SIG-M5 (cell line): ENCODE data around the gene FRMD4A.
"Not testable (repeated sequence)": the region's sequence is repeated elsewhere in the genome, so short reads cannot be mapped to it uniquely, and the experiment has no call there.

Source experiments
- DNase-seq: peaks from one replicate; lab custom pipeline; 2025; lab: John Stamatoyannopoulos, UW

The FRMD4A gene

DNA sequence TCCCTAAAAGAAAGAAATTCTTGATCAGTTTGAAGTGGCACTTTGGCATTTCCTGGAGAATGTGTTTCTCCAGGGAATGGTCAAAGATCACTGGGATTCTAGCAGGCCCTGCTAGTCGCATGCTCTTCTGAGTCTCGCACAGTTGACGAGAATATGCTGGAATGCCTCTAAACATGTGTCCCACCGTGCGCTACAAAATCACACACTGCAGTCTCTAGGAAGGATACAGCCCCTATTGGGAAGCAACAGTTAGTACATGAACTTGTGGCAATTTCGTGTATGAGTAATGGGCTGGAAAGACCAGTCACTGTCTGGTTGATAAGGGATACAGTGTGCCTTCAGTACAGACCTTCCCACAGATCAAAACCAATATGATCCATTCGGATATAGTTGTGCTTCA is 486.1 kb downstream of the FRMD4A start:
- DNase-seq = no peak

DNA sequence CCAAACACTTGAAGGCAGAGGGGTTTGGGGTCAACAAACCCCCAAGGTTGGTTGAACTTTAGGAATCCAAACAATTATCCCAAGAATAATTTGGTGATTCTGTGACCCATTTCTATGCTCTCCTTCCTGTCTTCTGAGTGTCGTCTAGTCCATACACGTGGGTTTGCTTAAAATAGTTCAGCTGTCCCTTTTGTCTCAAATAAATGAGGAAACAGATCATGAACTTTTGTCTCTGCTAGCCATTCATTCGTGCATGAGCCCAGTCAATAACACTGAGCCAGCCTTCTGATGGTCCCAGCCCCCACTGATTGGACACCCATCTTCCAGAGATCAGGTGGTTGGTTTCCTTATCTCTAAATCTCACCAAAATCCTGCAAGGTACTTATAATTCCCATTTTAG is 488.6 kb downstream of the FRMD4A start:
- DNase-seq = no peak

DNA sequence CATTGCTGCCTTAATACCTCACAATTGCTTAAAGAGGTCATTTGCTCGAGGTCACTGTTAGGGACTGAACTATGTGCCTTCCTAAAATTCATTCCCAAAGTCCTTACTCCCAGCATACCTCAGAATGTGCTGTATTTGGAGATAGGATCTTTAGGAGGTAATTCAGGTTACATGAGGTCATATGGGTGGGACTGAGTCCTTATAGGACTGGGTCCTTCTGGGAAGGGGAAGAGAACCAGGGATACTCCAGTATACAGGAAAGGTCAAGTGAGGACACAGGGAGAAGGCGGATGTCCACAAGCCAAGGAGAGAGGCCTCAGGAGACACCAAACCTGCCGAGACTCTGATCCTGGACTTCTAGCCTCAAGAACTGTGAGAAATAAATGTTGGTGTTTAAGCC is 490.7 kb downstream of the FRMD4A start:
- no peak for DNase-seq

DNA sequence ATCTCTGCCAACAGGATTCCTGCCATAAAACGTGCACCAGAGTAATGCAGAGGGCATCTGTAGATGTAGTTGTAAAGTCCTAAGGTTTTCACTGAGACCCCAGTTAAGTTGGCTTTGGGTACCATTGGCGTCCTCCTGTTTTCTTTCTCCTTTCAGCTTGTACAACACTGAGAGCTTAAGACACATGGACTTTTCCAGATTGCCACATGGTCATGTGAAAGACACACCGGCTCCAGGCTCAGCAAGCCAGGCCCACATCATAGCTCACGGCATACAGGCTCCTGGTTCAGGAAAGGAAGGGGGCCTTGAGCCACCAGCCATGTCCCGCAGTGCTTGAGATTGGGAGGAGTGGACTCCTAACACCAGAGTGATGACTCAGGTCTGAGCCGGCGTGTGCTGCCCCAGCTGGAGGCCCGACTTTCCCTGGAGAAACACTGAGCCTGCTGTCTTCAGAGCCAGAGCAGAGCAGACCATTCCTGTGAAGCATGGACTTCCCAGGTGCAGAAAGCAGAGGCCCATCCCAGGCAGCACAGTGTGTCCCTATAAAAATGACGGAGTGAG is 491.2 kb downstream of the FRMD4A start:
- DNase-seq = no peak

DNA sequence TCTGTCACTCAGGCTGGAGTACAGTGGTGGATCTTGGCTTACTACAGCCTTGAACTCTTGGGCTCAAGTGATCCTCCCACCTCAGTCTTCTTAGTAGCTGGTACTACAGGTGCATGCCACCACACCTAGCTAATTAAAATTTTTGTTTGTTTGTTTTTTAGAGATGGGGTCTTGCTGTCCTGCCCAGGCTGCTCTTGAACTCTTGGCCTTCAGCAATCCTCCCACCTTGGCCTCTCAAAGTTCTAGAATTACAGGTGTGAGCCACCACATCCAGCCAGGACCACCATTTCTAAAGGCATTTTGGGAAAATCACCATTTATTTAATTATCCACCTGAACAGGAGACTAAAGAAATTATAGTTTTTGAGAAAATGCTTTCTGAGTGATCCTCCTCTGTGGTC is 491.7 kb downstream of the FRMD4A start:
- no peak for DNase-seq

DNA sequence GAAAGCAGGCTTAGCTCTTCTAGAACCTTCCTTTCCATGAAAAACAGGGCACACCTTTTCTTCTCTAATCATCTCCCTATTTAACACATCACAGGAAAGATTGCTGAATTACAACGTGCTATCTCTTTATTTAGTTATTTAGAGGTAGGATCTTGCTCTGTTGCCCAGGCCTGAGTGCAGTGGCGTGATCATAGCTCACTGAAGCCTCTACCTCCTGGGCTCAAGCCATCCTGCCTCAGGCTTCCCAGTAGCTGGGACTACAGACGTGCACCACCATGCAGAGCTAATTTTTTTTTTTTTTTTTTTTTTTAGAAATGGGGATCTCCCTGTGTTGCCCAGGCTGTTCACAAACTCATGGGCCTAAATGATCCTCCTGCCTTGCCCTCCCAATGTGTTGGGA is 492.8 kb downstream of the FRMD4A start:
- DNase-seq = no peak

DNA sequence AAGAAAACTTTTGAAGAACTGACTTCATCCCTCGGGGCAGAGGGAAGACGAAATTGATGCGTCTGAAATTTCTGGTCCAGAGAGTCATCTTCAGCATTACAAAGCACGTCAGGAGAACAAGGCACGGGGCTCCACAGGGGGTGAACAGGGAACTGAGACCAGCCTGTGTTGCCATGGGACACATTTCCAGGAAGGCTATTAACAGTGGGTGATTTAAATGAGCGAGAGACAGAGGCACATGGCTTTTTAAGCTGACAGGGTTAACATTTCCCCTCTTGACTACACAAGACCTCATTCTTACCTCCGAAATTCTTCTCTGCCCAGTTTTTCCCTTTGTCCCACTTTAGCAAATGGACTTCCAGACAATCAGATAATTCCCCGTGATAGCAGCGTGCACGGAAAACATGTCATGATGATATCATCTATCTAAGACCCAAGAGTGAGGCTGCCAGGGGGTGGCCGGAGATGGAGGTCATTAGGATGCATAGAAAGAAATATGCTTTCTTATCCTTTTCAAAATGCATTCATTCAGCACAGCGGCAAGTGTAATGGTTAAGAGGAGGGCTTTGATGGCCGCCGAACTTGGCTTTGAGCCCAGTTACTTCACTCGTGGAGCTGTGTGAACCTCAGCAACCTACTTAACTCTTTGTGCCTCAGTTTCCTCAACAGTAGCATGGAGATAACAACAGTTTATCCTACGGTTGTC is 496.0 kb downstream of the FRMD4A start:
- DNase-seq = no peak

DNA sequence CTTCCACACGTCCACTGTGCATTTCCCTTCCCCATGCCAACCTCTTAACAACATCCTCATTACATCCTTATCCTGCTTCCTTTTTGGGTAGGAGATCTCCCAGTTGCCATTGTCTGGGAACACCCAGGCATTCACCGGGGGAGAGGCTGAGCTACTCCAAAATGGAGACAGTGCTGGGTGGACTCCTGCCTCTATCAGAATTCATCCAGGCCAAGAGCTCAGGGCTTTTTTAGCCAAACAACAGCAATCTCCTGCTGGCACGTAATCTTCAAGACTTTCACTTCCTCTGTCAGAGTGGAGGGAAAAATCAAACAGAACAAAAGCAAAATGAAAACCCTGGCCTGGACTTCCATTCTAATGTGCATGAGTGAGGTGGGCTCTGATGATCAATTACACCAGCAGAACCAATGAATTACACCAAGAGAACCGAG is 499.0 kb downstream of the FRMD4A start:
- DNase-seq = peak; percentile 27

DNA sequence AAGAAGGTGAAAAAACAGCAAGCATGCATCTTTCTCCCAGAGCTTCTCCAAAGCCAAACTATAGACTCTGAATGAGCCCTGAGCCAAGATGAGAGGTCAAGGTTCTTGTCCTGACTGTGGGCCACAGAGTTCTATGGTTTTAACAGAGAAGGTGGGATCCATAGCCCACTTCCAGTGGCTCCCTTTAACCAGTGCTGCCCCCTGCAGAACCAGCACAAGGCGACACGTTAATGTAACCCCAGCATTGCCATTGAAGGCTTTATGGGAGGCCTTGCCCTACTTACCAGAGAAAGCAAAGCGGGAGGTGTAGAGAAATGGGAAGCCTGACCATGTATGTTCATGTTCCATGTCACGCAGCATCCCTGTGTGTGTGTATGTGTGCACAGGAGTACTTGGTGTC is 500.3 kb downstream of the FRMD4A start:
- no peak for DNase-seq

DNA sequence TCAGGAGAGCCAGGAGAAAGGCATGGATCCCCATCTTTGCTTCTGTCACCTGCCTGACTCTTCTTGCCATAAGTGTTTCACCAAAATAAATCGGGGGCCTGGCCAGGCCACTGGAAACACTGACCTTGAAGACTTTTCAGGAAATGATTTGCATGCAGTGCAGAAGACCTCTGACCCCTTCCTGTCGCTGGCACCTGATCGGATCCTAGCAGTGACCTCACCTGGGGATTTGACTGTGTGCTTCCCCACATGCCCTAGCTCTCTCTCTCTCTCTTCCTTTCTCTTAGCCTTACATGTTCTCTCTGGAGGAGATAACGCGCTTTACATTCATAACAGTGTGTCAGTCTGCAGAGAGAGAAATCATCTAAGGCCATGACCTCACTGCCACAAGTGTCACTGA is 500.9 kb downstream of the FRMD4A start:
- DNase-seq = no peak

DNA sequence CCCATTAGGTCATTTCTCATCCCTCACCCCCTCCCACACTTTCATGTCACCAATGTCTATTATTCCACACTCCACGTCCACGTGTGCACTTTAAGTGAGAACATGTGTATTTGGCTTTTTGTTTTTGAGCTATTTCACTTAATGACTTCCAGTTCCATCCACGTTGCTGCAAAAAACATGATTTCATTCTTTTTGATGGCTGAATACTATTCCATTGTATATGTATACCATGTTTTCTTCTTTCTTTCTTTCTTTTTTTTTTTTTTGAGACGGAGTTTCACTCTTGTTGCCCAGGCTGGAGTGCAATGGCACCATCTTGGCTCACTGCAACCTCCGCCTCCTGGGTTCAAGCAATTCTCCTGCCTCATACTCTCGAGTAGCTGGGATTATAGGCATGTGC is 502.4 kb downstream of the FRMD4A start:
- not testable (repeated sequence) for DNase-seq

DNA sequence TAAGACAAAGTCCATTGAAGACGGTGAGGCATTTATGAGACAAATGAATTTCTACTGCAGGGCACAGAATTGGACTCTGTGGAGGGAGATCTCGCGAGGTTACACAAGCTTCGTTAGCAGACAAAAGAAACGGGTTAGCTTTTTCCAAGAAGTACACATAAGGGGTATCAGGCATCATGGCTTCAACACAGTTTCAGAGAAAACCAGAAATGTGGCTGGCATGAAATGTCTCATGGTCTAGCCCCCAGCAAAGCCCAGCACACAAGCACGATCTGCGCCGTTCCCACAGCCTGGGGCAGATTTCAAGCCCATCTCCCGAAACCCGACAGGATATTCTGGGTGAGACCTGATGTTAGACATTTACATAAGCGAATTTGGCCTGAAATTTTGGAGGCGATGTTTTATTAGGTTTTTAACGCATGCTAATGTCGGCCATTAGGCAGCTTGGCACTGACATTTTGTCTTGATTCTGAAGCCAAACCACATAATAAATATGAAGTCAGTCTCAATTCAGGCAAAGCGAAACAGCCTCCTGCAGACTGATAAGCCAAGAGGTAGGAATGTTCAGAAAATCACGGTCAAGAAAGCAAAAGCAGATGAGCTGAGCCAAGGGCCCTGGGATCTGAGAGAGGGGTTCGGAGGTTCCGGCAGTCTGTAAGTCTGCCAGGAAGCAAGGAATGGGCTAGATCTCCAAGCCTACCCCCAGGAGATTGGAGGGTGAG is 503.5 kb downstream of the FRMD4A start:
- DNase-seq = no peak

DNA sequence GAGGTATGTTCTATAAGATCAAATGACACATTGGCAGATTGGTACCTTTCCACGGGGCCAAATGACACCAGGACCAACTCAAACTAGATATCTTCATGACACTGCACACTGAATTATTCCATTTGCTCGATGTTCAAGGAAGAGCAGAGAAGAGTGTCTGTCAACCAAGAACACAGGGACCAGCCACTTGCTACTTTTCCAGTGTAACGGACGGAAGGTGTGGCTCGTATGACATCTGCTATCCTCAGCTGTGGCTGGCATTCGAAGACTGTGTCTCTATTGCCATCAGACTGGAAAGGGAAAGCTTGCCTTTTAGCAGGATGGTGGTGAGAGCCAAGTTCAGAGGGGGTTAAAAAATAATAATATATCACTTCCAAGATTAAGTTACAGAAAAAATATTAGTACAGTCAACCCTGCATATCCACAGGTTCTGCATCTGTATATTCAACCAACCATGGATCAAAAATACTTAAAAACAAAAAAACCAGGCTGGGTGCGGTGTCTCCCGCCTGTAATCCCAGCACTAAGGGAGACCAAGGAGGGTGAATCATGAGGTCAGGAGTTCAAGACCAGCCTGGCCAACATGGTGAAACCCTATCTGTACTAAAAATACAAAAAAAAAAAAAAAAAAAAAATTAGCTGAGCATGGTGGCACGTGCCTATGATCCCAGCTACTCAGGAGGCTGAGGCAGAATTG is 506.9 kb downstream of the FRMD4A start:
- no peak for DNase-seq

DNA sequence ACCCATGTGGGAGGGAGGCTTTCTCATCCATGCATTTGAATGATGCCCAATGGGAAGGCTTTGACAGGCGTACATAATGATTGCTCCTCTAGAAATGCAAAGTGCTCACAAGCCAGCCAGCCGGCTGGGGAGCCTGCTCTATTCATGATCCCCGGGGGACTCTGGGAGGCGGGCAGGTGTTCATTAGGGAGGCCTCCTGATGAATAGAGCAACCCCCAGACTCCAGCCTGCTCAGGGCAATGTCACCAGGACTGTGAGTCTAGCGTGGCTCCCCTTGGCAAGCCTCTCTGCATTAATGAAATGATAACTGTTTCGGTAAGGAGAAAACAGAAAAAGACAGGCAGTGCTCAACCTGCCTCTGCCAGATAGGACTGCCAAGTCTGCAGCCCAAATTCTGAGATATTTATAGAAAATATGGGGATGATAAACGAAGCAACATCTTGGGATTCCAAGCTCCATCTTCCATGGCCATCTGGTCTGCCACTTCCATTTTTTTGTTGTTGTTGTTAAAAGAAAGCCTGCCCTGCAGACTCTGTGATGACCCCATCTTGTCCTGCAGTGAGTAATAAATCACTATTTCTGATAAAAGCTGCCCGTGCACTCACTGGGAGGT is 507.5 kb downstream of the FRMD4A start:
- no peak for DNase-seq

DNA sequence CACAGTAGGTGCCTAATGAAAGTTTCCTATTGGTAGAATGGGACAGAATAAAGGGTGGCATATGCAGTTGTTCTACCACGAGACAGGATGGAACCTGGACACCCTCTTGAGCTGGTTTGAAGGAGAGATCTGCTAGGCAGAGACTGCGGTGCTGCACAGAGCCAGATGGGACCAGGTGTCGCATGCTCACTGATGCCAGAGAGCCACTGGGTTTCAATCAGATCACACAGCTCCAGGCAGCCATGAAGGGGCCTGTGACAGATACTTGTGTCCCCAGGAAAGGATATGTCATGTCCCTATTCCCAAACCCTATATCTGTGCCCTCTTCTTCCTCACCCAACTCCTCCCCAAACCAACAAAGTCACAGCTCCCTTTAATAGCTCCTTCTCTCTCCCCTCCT is 508.2 kb downstream of the FRMD4A start:
- no peak for DNase-seq

DNA sequence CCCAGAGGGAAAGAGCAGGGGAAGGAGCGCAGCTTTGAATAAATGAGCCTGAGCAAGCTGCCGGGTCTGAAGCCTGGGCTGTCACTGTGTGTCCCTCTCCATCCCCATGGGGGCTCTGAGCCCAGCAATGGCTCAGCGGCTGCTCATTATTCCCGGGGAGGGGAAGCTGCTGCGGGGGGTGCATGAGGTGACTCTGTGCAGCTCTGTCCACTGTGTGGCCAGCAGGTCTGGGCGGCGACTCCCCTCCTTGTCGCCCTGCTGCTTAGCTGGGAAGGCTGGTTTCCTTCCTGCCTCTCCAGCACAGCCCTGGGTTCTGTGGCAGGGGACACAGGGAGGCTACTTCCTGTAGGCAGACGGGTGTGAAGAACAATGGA is 509.8 kb downstream of the FRMD4A start:
- no peak for DNase-seq

DNA sequence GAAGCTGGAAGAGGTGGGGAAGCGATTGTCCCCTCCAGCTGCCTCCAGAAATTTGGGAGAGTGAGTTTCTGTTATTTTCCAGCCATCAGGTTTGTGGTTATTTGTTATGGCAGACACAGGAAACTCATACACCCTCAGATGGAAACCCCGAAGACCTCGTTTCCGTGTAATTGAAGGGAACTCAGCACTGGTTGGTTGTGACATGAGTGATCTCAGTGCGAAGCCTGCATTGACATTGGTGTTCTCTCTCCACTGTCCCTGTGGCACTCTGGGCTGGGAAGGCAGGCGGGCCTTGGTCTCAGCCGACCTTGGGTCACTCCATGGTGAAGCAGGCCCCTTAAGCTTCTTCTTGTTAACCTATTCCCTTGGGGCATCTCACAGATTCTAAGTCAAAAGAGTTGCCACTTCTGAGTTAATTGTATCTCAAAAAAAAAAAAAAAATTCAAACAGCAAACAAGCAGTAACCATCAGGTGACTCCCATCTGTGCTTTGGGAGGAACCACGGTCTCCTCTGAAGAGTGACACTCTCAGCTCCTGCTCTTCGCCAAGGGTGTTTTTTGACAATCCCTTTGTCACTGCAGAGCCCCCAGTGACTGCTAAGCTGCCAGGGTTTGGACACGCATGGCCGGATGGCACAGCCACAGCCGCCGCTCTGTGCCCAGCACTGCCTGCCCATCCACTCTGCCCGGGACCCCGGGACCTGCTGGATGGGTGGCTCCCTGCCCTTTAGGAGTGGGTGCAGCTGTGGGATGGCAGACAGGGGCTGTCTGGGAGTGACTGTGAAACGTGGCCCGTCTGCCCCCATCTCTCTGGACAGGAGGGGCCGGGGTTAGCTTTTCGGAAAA is 510.4 kb downstream of the FRMD4A start:
- no peak for DNase-seq

DNA sequence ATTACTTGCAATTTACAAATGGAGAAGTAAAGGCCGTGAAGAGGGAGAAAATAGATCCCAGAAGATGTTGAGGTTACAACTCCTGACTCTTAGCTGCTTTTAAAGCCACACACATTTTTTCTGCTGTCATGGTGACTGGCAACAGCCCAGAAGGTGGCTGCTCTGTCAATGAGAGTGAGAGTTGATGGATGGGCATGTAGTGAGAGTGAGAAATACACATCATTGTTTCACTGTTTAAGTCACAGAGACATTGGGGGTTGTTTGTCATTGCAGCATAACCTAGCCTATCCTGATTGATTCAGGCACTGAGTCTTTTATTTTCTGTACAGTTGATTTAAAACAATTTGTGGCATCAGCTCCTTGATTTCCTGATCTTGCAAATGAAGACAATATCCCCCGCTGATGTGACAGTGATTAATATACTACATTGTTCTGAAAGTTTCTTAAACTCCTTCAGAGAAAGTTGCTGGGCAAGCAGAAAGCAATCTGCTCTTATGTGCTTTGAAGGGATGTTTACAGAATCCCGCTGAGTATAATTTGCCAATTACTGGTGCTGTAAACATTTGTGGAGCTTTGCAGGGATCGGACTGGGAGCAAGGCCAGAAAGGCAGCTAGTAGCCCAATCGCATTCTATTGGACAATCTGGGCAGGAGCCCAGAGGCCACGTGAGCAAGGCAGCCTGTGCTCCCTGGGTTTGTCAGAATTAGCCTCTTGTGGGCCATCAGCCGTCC is 514.4 kb downstream of the FRMD4A start:
- DNase-seq = no peak

DNA sequence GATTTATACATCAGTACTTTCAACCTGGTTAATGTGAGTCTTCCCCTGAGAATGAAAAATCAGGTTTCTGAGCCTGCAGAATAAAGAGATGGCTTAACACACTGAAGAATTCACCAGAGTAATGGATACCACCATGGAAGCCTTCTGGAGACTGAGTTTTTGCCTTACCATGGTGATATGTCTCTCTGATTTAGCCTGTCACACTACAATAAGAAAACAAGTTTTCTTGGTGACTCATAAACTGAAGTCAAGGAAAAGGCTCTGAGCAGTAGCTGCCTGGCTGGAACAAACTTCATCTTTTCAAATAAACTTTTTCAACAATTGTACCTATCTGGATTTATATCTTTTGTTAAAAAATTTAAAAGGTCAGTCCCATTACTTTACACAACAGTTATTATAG is 515.0 kb downstream of the FRMD4A start:
- no peak for DNase-seq

DNA sequence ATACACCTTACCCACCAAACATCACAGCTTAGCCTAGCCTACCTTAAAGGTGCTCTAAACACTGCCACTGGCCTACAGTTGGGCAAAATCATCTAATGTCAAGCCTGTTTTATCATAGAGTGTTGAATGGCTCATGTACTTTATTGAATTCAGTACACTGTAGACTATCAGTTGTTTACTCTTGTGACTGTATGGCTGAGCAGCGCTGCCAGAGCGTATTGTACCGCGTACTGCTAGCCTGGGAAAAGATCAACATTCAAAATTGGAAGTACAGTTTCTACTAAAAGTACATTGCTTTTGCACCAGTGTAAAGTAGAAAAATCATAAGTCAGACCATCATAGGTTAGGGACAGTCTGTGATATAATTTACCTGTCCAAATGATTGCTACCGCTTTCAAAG is 517.2 kb downstream of the FRMD4A start:
- DNase-seq = no peak

DNA sequence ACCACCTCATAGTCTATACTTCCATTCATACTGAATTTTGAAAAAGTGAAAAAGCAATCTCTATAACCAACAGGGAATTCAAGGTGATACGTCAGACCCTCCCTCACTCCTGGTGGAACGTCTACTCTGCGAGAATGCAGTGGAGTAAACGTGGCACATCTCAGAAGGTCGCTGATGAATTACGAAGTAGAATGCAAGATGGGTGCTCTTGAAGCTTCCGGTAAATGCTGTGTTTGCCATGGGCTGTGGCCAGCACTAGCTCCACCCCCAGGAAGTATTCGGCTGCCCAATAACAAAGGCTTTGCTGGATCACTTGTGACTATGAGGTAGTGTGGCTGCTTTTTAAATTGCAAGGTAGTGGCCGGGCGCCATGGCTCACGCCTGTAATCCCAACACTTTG is 517.9 kb downstream of the FRMD4A start:
- DNase-seq = no peak
